Upper lobe of left lung (tissue), 4 donors: ENCODE results near the gene GOT1.

ENCODE experiments used
- POLR2AphosphoS5 ChIP-seq, 2 donors: sonication (generic); formaldehyde crosslinking; IDR thresholded peaks; one replicate each; pipeline ENCODE4 v1.5.1; 2017; ENCODE audit warnings: antibody characterized with exemption in 2 of 2
- TF ChIP-seq, protein P1 (sequence below), 6 experiments: fragments of 450-650 bp in 4 of 6; fragments of 200-600 bp in 2 of 6; sonication (generic) in 2 of 6; IDR thresholded peaks; one replicate each; pipeline ENCODE4 v1.5.1; 2016 to 2019; ENCODE audit warnings: antibody characterized with exemption in 6 of 6

DNA sequence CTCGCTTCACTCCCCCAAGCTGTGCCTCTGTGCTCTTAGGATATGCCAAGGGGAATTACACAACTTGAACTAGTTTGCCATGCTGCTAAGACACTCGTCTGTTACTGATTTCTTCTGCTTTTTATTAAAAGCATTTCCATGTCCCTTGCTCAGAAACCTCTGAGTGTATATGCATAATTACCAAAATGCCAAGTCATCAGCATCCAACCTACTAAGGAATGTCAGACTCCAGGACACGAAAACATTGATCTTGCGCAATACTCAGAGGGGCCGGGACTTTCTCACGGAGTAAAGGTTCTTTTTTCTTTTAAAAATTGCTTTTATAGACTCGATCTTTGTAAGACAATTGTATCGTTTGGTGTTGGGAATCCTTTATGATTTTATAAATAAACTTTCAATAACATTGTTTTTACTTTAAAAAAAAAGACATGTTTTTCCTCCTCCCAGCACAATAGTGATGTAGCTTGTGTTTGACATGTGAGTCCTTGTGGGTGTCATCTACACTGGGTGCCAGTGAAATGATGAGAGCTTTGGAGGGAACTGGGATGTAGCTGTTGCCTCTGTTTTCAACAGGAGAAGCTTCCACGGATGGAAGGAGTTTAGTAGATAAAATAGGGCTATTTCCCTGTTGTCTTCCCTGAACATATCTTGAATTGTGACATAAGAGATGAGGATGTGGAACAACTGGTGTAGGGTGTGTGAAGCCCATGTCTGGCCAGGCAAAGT, 57.7 kb downstream of the GOT1 start:
- TF ChIP-seq, protein P1, sequence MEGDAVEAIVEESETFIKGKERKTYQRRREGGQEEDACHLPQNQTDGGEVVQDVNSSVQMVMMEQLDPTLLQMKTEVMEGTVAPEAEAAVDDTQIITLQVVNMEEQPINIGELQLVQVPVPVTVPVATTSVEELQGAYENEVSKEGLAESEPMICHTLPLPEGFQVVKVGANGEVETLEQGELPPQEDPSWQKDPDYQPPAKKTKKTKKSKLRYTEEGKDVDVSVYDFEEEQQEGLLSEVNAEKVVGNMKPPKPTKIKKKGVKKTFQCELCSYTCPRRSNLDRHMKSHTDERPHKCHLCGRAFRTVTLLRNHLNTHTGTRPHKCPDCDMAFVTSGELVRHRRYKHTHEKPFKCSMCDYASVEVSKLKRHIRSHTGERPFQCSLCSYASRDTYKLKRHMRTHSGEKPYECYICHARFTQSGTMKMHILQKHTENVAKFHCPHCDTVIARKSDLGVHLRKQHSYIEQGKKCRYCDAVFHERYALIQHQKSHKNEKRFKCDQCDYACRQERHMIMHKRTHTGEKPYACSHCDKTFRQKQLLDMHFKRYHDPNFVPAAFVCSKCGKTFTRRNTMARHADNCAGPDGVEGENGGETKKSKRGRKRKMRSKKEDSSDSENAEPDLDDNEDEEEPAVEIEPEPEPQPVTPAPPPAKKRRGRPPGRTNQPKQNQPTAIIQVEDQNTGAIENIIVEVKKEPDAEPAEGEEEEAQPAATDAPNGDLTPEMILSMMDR (IDR thresholded peaks at IDR 0.05), result no peak
- no peak for TF ChIP-seq POLR2AphosphoS5 (IDR thresholded peaks at IDR 0.05)
